ES-I3 (cell line): ENCODE data around the gene PATJ.

Experiments
- H3K36me3 ChIP-seq: 2 replicates; pipeline ENCODE4 v1.6.1; 2013; ENCODE audit warnings: mild to moderate bottlenecking, low read length, control low read depth, moderate library complexity; ENCODE audit not compliant: insufficient read depth
- H3K4me1 ChIP-seq: 2 replicates; pipeline ENCODE4 v1.6.1; 2013; ENCODE audit warnings: mild to moderate bottlenecking, control low read depth, low read length; ENCODE audit not compliant: insufficient read depth
- H3K9ac ChIP-seq: 2 replicates; pipeline ENCODE4 v1.6.1; 2013; ENCODE audit warnings: low read depth, mild to moderate bottlenecking, low read length, moderate library complexity
- H3K9me3 ChIP-seq: 2 replicates; pipeline ENCODE4 v1.6.1; 2013; ENCODE audit warnings: mild to moderate bottlenecking, low read length, moderate library complexity; ENCODE audit not compliant: control insufficient read depth, insufficient read depth

PATJ gene

DNA sequence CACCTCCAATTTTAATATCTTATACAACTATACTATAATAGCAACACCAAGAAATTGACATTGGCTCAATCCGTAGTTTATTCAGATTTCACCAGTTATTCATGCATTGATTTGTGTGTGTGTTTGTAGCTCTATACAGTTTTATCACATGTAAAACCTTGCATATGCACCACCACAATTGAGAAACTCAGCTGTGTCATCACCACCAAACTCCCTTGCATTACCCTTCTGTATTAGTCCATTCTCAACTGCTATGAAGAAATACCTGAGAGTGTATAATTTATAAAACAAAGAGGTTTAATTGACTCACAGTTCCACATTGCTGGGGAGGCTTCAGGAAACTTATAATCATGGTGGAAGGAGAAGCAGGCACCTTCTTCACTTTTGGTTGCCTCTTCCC lies 162.1 kb downstream of the PATJ start:
- Histone ChIP-seq H3K9me3 (no peaks in the 10 kb centered on the region; the same call in 1 of the 2 replicates), H3K36me3 (no peaks in the 10 kb centered on the region), H3K9ac (no peak overlapping the region), H3K4me1 (peaks cover 7% of the 10 kb centered on the region)

DNA sequence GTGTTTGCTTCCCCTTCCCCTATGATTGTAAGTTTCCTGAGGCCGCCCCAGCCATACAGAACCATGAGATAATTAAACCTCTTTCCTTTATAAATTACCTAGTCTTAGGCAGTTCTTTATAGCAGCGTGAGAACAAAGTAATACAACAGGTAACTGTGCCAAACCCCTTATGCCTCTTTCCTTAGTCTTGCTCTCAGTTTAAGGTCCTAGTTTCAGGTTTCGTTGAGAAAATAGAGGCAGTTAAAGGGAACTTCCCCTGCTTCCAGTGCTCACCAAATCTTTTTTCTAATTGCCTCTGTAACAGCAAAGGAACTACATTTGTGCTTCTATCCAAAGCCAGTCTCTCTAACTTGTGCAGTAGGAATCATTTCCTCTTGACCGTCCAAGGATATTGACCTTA lies 164.8 kb downstream of the PATJ start:
- Histone ChIP-seq H3K4me1 (peaks cover 7% of the 10 kb centered on the region), H3K36me3 (no peaks in the 10 kb centered on the region), H3K9me3 (no peaks in the 10 kb centered on the region), H3K9ac (no peak overlapping the region)

DNA sequence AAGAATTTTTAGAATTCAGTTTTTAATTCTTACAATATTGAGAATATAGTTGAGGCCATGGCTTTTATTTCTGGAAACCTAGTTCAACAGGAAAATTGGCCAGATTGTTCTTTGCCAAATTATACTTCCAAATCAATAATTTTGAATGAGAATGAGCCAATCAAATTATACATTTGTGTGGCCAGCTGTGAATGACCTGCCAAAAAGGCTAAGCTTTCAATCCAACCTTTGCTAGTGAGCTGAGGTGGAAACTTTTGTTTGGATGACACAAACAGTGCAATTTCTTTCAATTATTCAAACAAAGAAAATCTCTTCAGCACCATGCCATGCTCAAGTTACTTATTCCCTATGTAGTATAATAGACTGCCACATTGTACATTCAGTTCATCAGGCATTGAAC lies 167.8 kb downstream of the PATJ start:
- H3K9me3 ChIP-seq, result no peaks in the 10 kb centered on the region
- H3K9ac ChIP-seq, result no peak overlapping the region
- no peaks in the 10 kb centered on the region for H3K36me3 ChIP-seq
- peaks cover 13% of the 10 kb centered on the region for H3K4me1 ChIP-seq

DNA sequence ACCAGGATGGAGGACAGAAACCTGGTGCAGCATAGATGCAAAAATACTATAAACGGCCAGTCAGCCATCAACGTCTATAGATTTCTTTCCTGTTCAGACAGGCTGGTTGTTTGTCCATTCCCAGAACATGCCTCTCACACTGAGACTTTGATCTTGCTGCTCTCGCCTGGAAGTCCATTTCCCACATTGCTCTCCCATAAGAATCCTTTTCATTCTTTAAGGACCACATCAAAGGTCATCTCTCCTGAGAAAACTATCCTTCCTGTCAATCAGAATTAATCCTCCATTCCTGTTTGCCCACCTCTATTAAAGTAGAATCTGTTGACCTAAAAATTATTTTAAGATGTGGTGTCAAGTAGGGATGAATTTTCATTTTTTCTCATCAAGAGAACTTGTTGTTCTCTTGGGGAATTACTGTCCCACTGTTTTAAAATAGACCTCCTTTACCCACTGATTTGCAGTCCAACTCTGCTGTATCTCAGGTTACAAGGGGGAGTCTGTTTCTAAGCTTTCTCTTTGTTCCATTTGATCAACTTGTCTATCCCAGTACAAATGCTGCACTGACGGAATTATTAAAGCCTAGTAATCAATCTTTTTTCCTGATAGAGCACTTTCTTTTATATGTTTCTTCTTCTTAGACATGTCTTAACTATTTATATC lies 172.7 kb downstream of the PATJ start:
- Histone ChIP-seq H3K4me1 (peaks cover 5% of the 10 kb centered on the region), H3K9me3 (no peaks in the 10 kb centered on the region), H3K36me3 (peaks cover 3% of the 10 kb centered on the region; the same call in 1 of the 2 replicates), H3K9ac (no peak overlapping the region)

DNA sequence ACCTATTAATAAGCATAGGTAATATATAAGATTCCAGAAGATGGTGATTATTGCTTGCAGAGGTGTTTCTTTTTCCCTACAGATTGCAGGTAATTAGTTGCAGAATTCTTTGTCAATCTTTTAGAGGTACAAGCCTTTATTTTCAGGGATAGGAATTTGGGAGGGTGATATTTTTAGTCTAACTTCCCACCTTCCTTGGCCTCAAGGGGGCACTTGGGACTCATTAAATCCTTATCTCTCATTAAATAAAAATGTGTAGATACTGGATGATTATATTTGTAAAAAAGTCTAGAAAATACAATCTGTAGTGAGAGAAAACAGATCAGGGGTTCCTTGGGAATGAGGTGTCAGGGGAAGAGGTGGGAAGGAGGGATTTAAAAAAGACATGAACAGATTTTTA lies 179.2 kb downstream of the PATJ start:
- H3K36me3 ChIP-seq, result peaks cover 2% of the 10 kb centered on the region; the same call in 1 of the 2 replicates
- no peaks in the 10 kb centered on the region for H3K9me3 ChIP-seq
- no peak overlapping the region for H3K9ac ChIP-seq
- no peaks in the 10 kb centered on the region for H3K4me1 ChIP-seq

DNA sequence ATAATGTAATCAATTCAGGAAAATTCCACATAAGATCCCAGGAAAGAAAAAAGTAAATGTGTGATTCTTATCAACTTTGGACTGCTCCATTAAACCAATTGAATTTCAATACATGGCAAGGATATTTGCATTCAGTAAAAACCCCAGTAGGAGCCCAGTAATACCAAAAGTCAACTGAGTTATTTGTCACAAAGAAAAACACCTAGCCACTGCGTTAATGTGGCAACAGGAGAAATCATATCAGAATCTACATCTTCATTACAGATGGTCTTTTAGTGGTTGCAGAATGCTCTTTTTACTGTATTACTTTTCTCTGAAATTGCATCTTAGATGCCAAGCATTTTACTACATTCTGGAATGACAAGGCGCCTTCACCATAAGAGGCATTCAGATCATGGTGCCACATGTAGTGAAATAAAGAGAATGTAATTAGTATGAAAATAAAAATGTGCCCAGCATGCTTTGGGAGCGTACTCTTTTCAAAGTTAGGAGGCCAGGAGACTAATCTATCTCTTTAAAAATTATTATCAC lies 180.7 kb downstream of the PATJ start:
- Histone ChIP-seq H3K9me3 (no peaks in the 10 kb centered on the region), H3K4me1 (no peaks in the 10 kb centered on the region), H3K36me3 (no peaks in the 10 kb centered on the region; the same call in 1 of the 2 replicates), H3K9ac (no peak overlapping the region)

DNA sequence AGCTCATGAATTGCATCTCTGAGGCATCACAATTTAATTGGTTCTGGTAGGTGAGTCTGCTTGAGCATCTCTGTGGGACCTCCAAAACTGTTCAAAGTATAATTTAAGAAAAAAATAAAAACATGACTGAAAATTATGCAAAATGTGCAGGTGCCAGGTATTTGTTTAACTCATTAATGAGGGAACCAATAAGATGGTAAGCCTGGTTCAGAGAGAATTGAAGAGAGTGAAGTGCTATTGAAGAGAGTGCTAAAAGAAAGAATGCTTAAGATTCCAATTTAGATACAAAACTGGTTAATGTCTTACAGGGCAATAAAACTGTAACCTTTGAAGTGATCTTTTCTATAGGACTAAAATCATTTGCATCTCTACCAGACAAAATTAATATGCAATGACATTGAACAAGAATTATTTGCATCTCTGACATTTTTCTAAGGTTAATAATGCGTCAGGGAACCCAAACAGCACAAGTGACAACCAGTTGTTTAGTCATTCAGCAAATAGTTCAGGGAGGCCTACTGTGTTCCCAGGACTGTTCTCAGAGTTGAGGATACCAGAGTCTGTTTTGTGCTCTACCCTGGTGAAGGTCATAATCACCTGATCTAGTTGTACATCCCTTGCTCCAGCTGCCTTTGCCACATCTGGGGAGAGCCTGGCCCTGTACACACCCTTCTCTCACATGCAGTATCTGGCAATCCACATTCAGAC lies 183.5 kb downstream of the PATJ start:
- no peak overlapping the region for H3K9ac ChIP-seq
- no peaks in the 10 kb centered on the region for H3K36me3 ChIP-seq
- H3K9me3 ChIP-seq, result no peaks in the 10 kb centered on the region
- 0 out of 2 replicates have a peak, but pooled peaks cover 4% of the 10 kb centered on the region for H3K4me1 ChIP-seq

DNA sequence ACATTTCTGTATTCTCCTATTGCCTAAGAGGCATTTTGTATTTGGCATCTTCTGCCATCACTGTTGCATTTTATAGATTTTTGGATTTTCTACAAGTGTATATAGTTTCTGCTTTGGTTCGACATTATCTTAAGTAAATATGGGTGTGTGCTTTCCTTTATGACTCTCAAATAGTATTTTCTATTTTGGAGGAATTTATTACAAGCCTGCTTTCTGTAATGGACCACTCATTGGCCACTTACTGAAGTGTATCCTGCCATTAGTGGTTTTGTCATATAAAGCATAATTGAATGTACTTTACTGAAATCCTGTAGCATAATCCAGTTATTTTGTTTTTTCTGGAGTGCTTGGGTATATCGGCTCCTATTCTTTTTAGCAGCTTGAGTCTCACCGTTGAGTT lies 184.3 kb downstream of the PATJ start:
- 0 out of 2 replicates have a peak, but pooled peaks cover 4% of the 10 kb centered on the region for H3K4me1 ChIP-seq
- no peaks in the 10 kb centered on the region for H3K9me3 ChIP-seq
- no peak overlapping the region for H3K9ac ChIP-seq

DNA sequence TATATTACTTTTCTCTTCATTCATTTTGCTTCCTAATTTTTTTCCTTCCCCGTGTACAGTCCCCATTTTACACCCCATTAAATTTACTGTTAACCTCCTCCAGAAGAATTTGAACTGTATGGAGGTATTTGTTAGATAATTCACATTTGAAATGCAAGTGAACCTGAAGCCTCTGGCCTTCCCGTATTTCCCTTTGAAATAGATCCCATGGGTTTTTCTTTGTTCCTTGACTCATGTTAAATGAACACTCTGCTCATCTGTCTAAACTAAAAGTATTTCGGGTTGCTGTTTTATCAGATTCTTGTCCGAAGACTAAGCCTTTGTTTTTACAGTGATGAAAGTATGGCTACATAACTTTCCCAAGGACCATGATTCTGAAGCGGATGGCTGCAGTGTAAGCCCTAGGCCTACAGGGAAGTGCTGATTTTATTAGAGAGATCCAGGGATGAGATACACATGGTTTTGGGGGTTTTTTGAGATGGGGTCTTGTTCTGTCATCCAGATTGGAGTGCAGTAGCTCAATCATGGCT lies 187.9 kb downstream of the PATJ start:
- no peaks in the 10 kb centered on the region for H3K36me3 ChIP-seq
- H3K9me3 ChIP-seq, result no peaks in the 10 kb centered on the region
- 0 out of 2 replicates have a peak, but pooled peaks cover 4% of the 10 kb centered on the region for H3K4me1 ChIP-seq
- no peak overlapping the region for H3K9ac ChIP-seq

More for the DNA sequence above, 184.3 kb downstream of the PATJ start:
- H3K36me3 ChIP-seq, result no peaks in the 10 kb centered on the region

DNA sequence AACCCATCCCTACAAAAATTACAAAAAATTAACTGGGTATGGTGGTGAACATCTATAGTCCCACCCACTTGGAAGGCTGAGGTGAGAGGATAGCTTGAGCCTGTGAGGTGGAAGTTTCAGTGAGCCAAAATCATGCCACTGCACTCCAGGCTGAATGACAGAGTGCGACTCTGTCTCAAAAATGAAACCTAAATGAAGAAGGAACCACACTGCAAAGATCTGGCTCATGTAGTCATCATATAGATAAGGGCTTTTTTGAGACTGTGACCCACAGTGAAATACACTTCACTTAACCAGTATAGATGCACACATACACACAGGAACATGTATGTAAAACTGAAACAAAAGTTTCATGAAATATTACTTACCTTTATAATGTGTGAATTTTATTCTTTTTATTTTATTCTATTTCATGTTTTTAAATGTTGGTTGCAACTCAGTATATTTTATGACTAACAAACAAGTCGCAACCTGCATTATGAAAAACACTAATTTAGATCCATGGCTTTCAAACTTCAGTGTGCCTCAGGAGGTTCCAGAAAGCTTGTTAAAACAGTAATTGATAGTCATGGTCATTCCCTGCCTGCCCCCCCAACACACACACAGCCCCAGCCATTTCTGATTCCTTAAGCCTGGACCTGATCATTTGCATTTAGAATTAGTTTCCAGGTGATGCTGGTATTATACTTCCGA lies 189.5 kb downstream of the PATJ start:
- Histone ChIP-seq H3K36me3 (no peaks in the 10 kb centered on the region), H3K9me3 (no peaks in the 10 kb centered on the region), H3K4me1 (0 out of 2 replicates have a peak, but pooled peaks cover 4% of the 10 kb centered on the region), H3K9ac (no peak overlapping the region)

DNA sequence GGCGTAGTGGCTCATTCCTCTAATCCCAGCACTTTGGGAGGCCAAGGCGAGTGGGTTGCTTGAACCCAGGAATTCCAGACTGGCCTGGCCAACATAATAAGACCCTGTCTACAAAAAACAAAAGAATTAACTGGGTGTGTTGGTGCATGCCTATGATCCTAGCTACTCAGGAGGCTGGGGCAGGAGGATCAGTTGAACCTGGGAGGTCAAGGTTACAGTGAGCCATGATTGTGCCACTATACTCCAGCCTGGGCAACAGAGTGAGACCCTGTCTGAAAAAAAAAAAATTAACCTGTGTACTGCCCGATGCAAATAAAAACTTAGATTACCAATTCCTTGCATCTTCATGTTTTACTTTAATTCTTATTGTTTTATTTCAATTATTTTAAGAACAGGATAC lies 193.2 kb downstream of the PATJ start:
- H3K9ac ChIP-seq, result no peak overlapping the region
- H3K9me3 ChIP-seq, result no peaks in the 10 kb centered on the region
- H3K36me3 ChIP-seq, result no peaks in the 10 kb centered on the region
- no peaks in the 10 kb centered on the region for H3K4me1 ChIP-seq

DNA sequence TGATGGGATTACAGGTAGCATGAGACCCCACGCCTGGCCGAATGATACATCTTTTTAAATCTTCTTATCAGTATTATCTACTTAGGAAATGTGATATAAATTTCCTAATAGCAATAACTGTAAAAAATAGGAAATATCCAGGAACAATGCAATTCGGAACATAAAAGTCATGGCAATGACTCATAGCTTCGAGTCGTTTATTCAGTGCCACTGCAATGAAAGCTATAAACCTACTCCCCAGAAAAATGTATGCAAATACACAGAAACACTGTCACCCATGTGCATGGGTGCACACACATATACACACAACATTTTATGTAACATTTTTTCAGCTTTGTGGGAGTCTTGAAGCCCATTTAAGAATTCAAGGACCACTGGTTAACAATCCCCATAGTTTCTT lies 194.6 kb downstream of the PATJ start:
- Histone ChIP-seq H3K9me3 (no peaks in the 10 kb centered on the region), H3K9ac (no peak overlapping the region)

DNA sequence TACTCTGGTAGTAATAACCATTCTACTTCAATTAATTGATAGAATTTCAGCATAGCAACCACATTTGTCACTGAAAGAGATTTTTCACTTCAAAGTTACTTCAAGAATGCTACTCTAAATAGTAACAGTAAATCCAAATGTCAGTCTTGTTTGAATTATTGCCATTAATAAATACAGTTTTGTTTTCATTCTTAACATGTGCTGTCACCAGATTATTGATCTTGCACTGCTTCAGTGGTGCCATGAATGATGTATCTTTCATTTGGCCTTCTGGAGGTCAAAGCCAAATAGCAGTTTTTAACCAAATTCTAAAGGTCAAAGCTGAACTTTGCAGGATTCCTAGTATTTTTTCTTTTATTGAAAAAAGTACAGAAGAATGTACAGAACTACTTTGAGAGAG lies 199.5 kb downstream of the PATJ start:
- Histone ChIP-seq H3K4me1 (no peaks in the 10 kb centered on the region), H3K9me3 (no peaks in the 10 kb centered on the region), H3K36me3 (no peaks in the 10 kb centered on the region), H3K9ac (no peak overlapping the region)

More for the DNA sequence above, 194.6 kb downstream of the PATJ start:
- H3K4me1 ChIP-seq, result no peaks in the 10 kb centered on the region
- H3K36me3 ChIP-seq, result no peaks in the 10 kb centered on the region

DNA sequence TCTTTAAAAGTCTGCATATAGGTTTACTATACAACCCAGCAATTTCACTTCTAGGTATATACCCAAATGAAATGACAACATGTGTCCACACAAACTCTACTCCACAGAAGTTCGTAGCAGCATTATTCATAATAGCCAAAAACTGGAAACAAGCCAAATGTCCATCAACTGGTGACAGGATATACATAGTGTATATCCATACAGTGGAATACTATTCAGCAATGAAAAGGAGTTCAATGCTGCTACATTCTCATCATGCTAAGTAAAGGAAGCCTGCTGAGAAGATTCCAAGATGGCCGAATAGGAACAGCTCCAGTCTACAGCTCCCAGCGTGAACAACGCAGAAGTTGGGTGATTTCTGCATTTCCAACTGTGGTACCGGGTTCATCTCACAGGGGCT lies 200.6 kb downstream of the PATJ start:
- H3K36me3 ChIP-seq, result no peaks in the 10 kb centered on the region
- no peaks in the 10 kb centered on the region for H3K9me3 ChIP-seq
- H3K4me1 ChIP-seq, result no peaks in the 10 kb centered on the region
- no peak overlapping the region for H3K9ac ChIP-seq
